Measurements from ENCODE around the gene IL26. TPM values are rescaled to one million over a fixed set of nuclear protein-coding genes. Genes with fewer than 3 reads are reported as not detected.

Gene IL26, protein sequence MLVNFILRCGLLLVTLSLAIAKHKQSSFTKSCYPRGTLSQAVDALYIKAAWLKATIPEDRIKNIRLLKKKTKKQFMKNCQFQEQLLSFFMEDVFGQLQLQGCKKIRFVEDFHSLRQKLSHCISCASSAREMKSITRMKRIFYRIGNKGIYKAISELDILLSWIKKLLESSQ
- total RNA-seq (2022; extraction: Qiagen RNA extraction), result not detected in 5 replicates

GRCh38 chr12:68225576-68226476, at the start of gene IL26:
Gene IL26, minus strand, starts transcription at chr12:68225810. Its CDS starts 54 bp downstream, at chr12:68225756.

GRCh38 chr12:68253504-68253903, 27.9 kb upstream of the IL26 start, which contains the start of gene IL22:
Gene IL22, minus strand, starts transcription at chr12:68253604. Its CDS starts 156 bp downstream, at chr12:68253448.

DNA sequence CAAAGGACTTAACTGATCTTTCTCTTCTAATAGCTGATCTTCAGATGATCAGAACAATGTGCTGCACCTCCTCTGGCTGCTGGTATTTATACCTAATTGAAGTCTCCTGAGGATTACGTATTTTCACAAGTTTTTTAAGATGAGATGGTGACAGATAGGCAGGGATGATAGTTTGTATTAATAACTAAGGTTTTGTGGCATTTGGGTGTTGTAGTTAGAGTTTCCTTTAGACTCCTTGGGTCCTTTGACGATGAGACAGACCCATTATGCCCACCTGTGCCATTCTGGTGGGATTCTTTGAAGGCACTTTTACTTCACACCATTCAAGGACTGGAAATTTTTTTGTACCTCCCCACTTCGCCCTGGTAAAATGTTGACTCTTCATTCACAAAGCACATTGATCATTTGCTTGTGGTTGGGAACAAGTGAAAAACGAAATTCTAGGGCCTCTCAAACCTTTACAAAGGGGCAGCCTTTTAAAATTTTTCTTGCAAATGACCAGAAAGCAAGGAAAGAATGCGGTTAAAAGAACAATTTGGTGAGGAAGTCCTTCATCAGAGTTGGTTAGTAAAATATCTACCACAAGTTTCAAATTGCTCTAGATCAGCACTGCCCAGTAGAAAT, 65.8 kb downstream of the IL26 start, which contains the start of gene IFNG:
Gene IFNG (minus strand): TSS at position 60 of the 624 bp plus-strand sequence. CDS start 125 bp downstream, outside the sequence.

Other genes with a start within 250 kb of the IL26 start
- not detected in 5 replicates for gene IFNG-AS1, start 236.4 kb downstream of the IL26 start, total RNA-seq (2022; extraction: Qiagen RNA extraction)
- not detected in 5 replicates for gene IFNG, start 66.1 kb downstream of the IL26 start, total RNA-seq (2022; extraction: Qiagen RNA extraction)
- not detected in 5 replicates for gene IL22, start 27.8 kb upstream of the IL26 start, total RNA-seq (2022; extraction: Qiagen RNA extraction)
- gene MDM1, start 106.6 kb upstream of the IL26 start, total RNA-seq (2022; extraction: Qiagen RNA extraction), result 4.5 to 7.7 TPM (median 7.4 TPM) in 5 replicates